ENCODE measurements around the gene TKTL1. TPM values are rescaled to one million over a fixed set of nuclear protein-coding genes. Genes with fewer than 3 reads are reported as not detected.

TKTL1 gene
- total RNA-seq, 2 experiments from 2014 or later = 0.67 to 1.0 TPM

GRCh38 chrX:154315416-154315815 lies 19.8 kb downstream of the TKTL1 start:
- H3K9me3 Mint-ChIP-seq = no peaks in the 10 kb centered on the region
- TF ChIP-seq CTCF (IDR thresholded peaks at IDR 0.05) = no peak
- H3K27me3 Mint-ChIP-seq = no peaks in the 10 kb centered on the region
- intact Hi-C loops (cut with micrococcal nuclease) = no loop called here
- H3K36me3 Mint-ChIP-seq (ENCODE audit: low read depth) = no peaks in the 10 kb centered on the region
- H3K4me1 Mint-ChIP-seq (ENCODE audit: low read depth) = peaks cover 62% of the 10 kb centered on the region
- no peak overlapping the region for H3K27ac Mint-ChIP-seq
- no peak for ATAC-seq
- no peak overlapping the region for H3K4me3 Mint-ChIP-seq
- ChIA-PET POLR2A (interaction anchor here (1.2 kb wide), 1 partner anchor 10 kb away, joined by 3 read pairs; no protein-coding TSS in a partner anchor), CTCF (no interaction called here)
- DNase-seq = no peak

GRCh38 chrX:154317391-154317995 lies 21.9 kb downstream of the TKTL1 start:
- Mint-ChIP-seq H3K27me3 (no peaks in the 10 kb centered on the region), H3K27ac (no peak overlapping the region), H3K9me3 (no peaks in the 10 kb centered on the region), H3K36me3 (ENCODE audit: low read depth) (no peaks in the 10 kb centered on the region), H3K4me1 (ENCODE audit: low read depth) (peaks cover 58% of the 10 kb centered on the region), H3K4me3 (no peak overlapping the region)
- intact Hi-C loops (cut with micrococcal nuclease) = no loop called here
- TF ChIP-seq CTCF (IDR thresholded peaks at IDR 0.05) = peak; percentile 9
- no peak for ATAC-seq
- CTCF ChIA-PET = interaction anchor here (1.2 to 2.5 kb wide), 3 partner anchors 9 to 19 kb away, joined by 4 to 8 read pairs (median 5); no protein-coding TSS in a partner anchor
- POLR2A ChIA-PET = no interaction called here
- peak; percentile 11 for DNase-seq

GRCh38 chrX:154320406-154320805 lies 24.8 kb downstream of the TKTL1 start:
- H3K9me3 Mint-ChIP-seq = no peaks in the 10 kb centered on the region
- ChIA-PET CTCF (no interaction called here), POLR2A (no interaction called here)
- DNase-seq (no peak), ATAC-seq (no peak)
- no peak overlapping the region for H3K27ac Mint-ChIP-seq
- H3K4me3 Mint-ChIP-seq = no peak overlapping the region
- intact Hi-C loops (cut with micrococcal nuclease) = no loop called here
- H3K4me1 Mint-ChIP-seq (ENCODE audit: low read depth) = peaks cover 32% of the 10 kb centered on the region
- TF ChIP-seq CTCF (IDR thresholded peaks at IDR 0.05) = no peak
- H3K36me3 Mint-ChIP-seq (ENCODE audit: low read depth) = no peaks in the 10 kb centered on the region
- H3K27me3 Mint-ChIP-seq = no peaks in the 10 kb centered on the region

GRCh38 chrX:154321152-154321551 lies 25.6 kb downstream of the TKTL1 start:
- H3K27ac Mint-ChIP-seq = peak overlapping the region; percentile 13
- no peak for DNase-seq
- no peaks in the 10 kb centered on the region for H3K9me3 Mint-ChIP-seq
- ChIA-PET CTCF (no interaction called here), POLR2A (no interaction called here)
- intact Hi-C loops (cut with micrococcal nuclease) = no loop called here
- no peaks in the 10 kb centered on the region for H3K36me3 Mint-ChIP-seq (ENCODE audit: low read depth)
- ATAC-seq = peak; percentile 37
- no peak for TF ChIP-seq CTCF (IDR thresholded peaks at IDR 0.05)
- peaks cover 35% of the 10 kb centered on the region for H3K4me1 Mint-ChIP-seq (ENCODE audit: low read depth)
- H3K4me3 Mint-ChIP-seq = no peak overlapping the region
- no peaks in the 10 kb centered on the region for H3K27me3 Mint-ChIP-seq

- intact Hi-C loops (cut with micrococcal nuclease) = no loop called here
- no peaks in the 10 kb centered on the region for H3K9me3 Mint-ChIP-seq
- POLR2A ChIA-PET = no interaction called here
- peak overlapping the region; percentile 5 for H3K27ac Mint-ChIP-seq
- H3K36me3 Mint-ChIP-seq (ENCODE audit: low read depth) = no peaks in the 10 kb centered on the region
- CTCF ChIA-PET = no interaction called here
- H3K27me3 Mint-ChIP-seq = no peaks in the 10 kb centered on the region
- no peak for TF ChIP-seq CTCF (IDR thresholded peaks at IDR 0.05)
- peaks cover 40% of the 10 kb centered on the region for H3K4me1 Mint-ChIP-seq (ENCODE audit: low read depth)
- peak overlapping the region; percentile 8 for H3K4me3 Mint-ChIP-seq
- ATAC-seq (peak; percentile 40), DNase-seq (peak; percentile 16)
Measured at GRCh38 chrX:154321594-154321993, 26.0 kb downstream of the TKTL1 start.

All from activated CD8-positive, alpha-beta T cell treated with anti-CD3 and anti-CD28 coated beads for 36 hours (primary cell).